ENCODE measurements around the gene MAML1.
"Not testable (repeated sequence)": the region's sequence is repeated elsewhere in the genome, so short reads cannot be mapped to it uniquely, and the experiment has no call there.

Gene MAML1

GRCh38 chr5:179767496-179768100 lies 35.0 kb downstream of the MAML1 start:
- no peak for DNase-seq (ENCODE audit: low read depth in 2 of 2)

GRCh38 chr5:179768326-179769085 lies 35.9 kb downstream of the MAML1 start:
- DNase-seq (ENCODE audit: low read depth in 2 of 2): no peak

GRCh38 chr5:179769271-179769670 lies 36.6 kb downstream of the MAML1 start:
- no peak for DNase-seq (ENCODE audit: low read depth in 2 of 2)

GRCh38 chr5:179769796-179770195 lies 37.2 kb downstream of the MAML1 start:
- no peak for DNase-seq (ENCODE audit: low read depth in 2 of 2)

GRCh38 chr5:179771311-179771895 lies 38.8 kb downstream of the MAML1 start:
- DNase-seq (ENCODE audit: low read depth in 2 of 2): no peak

GRCh38 chr5:179772351-179772750 lies 39.7 kb downstream of the MAML1 start:
- DNase-seq (ENCODE audit: low read depth in 2 of 2): no peak

GRCh38 chr5:179773686-179774040 lies 41.0 kb downstream of the MAML1 start:
- DNase-seq (ENCODE audit: low read depth in 2 of 2): no peak

GRCh38 chr5:179774442-179774841 lies 41.8 kb downstream of the MAML1 start:
- DNase-seq (ENCODE audit: low read depth in 2 of 2): no peak

GRCh38 chr5:179776411-179776938 lies 43.9 kb downstream of the MAML1 start:
- no peak for DNase-seq (ENCODE audit: low read depth in 2 of 2)

GRCh38 chr5:179777456-179777855 lies 44.8 kb downstream of the MAML1 start:
- DNase-seq (ENCODE audit: low read depth in 2 of 2): no peak

- DNase-seq (ENCODE audit: low read depth in 2 of 2): no peak
Measured at GRCh38 chr5:179777909-179778308, 45.3 kb downstream of the MAML1 start.

- DNase-seq (ENCODE audit: low read depth in 2 of 2): no peak
Measured at GRCh38 chr5:179778591-179778990, 46.0 kb downstream of the MAML1 start.

- DNase-seq (ENCODE audit: low read depth in 2 of 2): no peak
Measured at GRCh38 chr5:179779826-179780225, 47.2 kb downstream of the MAML1 start.

GRCh38 chr5:179780362-179780761 lies 47.7 kb downstream of the MAML1 start:
- no peak for DNase-seq (ENCODE audit: low read depth in 2 of 2)

GRCh38 chr5:179781846-179782245 lies 49.2 kb downstream of the MAML1 start:
- no peak for DNase-seq (ENCODE audit: low read depth in 2 of 2)

GRCh38 chr5:179783128-179783527 lies 50.5 kb downstream of the MAML1 start:
- DNase-seq (ENCODE audit: low read depth in 2 of 2): no peak

GRCh38 chr5:179786861-179787260 lies 54.2 kb downstream of the MAML1 start:
- no peak for DNase-seq (ENCODE audit: low read depth in 2 of 2)

GRCh38 chr5:179788193-179788854 lies 55.7 kb downstream of the MAML1 start:
- no peak for DNase-seq (ENCODE audit: low read depth in 2 of 2)

GRCh38 chr5:179789278-179789677 lies 56.7 kb downstream of the MAML1 start:
- not testable (repeated sequence) for DNase-seq (ENCODE audit: low read depth in 2 of 2)

- no peak for DNase-seq (ENCODE audit: low read depth in 2 of 2)
Measured at GRCh38 chr5:179791881-179792611, 59.4 kb downstream of the MAML1 start.

GRCh38 chr5:179792612-179793467 lies 60.2 kb downstream of the MAML1 start:
- DNase-seq (ENCODE audit: low read depth in 2 of 2): no peak
